ENCODE results near the gene MTFP1.

- TF ChIP-seq CTCF (IDR thresholded peaks at IDR 0.05 in 8 of 11, conservative IDR thresholded peaks at IDR 0.05 in 3 of 11) (no peak), POLR2A (IDR thresholded peaks at IDR 0.05) (no peak)
Measured at GRCh38 chr22:30383061-30383460, 42.5 kb upstream of the MTFP1 start.

Data from spleen (tissue), 7 donors.